ENCODE data around the gene EFTUD2.

The EFTUD2 gene

GRCh38 chr17:44921122-44921882 is 22.1 kb upstream of the EFTUD2 start:
- no peak; the same call in 2 of the 3 replicates for ATAC-seq

GRCh38 chr17:44920565-44920940 is 21.3 kb upstream of the EFTUD2 start:
- TF ChIP-seq CREB5 (CRISPR knock-in tag; IDR thresholded peaks at IDR 0.05; ENCODE audit: low read depth), result no peak
- no peak for TF ChIP-seq GLIS3 (CRISPR knock-in tag; IDR thresholded peaks at IDR 0.05)
- no peak for TF ChIP-seq ZC3H10 (CRISPR knock-in tag; IDR thresholded peaks at IDR 0.05)
- TF ChIP-seq TSHZ2 (CRISPR knock-in tag; IDR thresholded peaks at IDR 0.05), result no peak
- TF ChIP-seq ARNTL (CRISPR knock-in tag; IDR thresholded peaks at IDR 0.05; ENCODE audit: borderline replicate concordance, low read depth), result no peak
- no peak for TF ChIP-seq ZNF565 (CRISPR knock-in tag; conservative IDR thresholded peaks at IDR 0.05; ENCODE audit: low read depth)
- TF ChIP-seq PPARA (CRISPR knock-in tag; IDR thresholded peaks at IDR 0.05; ENCODE audit: borderline replicate concordance), result no peak
- TF ChIP-seq ESRRG (CRISPR knock-in tag; IDR thresholded peaks at IDR 0.05), result no peak
- TF ChIP-seq ISL1 (CRISPR knock-in tag; IDR thresholded peaks at IDR 0.05), result no peak
- no peak for TF ChIP-seq ZFP3 (CRISPR knock-in tag; IDR thresholded peaks at IDR 0.05)
- TF ChIP-seq CSRNP3 (CRISPR knock-in tag; IDR thresholded peaks at IDR 0.05), result no peak
- no peak for TF ChIP-seq RARB (CRISPR knock-in tag; IDR thresholded peaks at IDR 0.05)
- no peak for TF ChIP-seq BACH2 (CRISPR knock-in tag; IDR thresholded peaks at IDR 0.05; ENCODE audit: borderline replicate concordance)
- TF ChIP-seq TOX (CRISPR knock-in tag; IDR thresholded peaks at IDR 0.05; ENCODE audit: borderline replicate concordance), result no peak
- TF ChIP-seq SNAI2 (CRISPR knock-in tag; IDR thresholded peaks at IDR 0.05), result no peak
- TF ChIP-seq PATZ1 (CRISPR knock-in tag; IDR thresholded peaks at IDR 0.05; ENCODE audit: borderline replicate concordance), result no peak
- no peak for TF ChIP-seq OSR1 (CRISPR knock-in tag; IDR thresholded peaks at IDR 0.05)
- TF ChIP-seq POU6F1 (CRISPR knock-in tag; IDR thresholded peaks at IDR 0.05; ENCODE audit: borderline replicate concordance, low read depth), result no peak
- no peak for ATAC-seq

More at GRCh38 chr17:44921122-44921882, 22.1 kb upstream of the EFTUD2 start:
- TF ChIP-seq TCF4 (CRISPR knock-in tag; IDR thresholded peaks at IDR 0.05; ENCODE audit: borderline replicate concordance), result peak; percentile 27; the same call in 1 of the 2 replicates
- TF ChIP-seq ZFP30 (CRISPR knock-in tag; IDR thresholded peaks at IDR 0.05), result no peak
- TF ChIP-seq PPARA (CRISPR knock-in tag; IDR thresholded peaks at IDR 0.05; ENCODE audit: borderline replicate concordance), result no peak

GRCh38 chr17:44919885-44920564 is 20.8 kb upstream of the EFTUD2 start:
- peak; percentile 88 for ATAC-seq
- TF ChIP-seq TCF4 (CRISPR knock-in tag; IDR thresholded peaks at IDR 0.05; ENCODE audit: borderline replicate concordance) (no peak), ZNF565 (CRISPR knock-in tag; conservative IDR thresholded peaks at IDR 0.05; ENCODE audit: low read depth) (no peak), ZFP30 (CRISPR knock-in tag; IDR thresholded peaks at IDR 0.05) (no peak), RARB (CRISPR knock-in tag; IDR thresholded peaks at IDR 0.05) (no peak), CSRNP3 (CRISPR knock-in tag; IDR thresholded peaks at IDR 0.05) (no peak), CSDC2 (CRISPR knock-in tag; IDR thresholded peaks at IDR 0.05) (no peak), ESRRG (CRISPR knock-in tag; IDR thresholded peaks at IDR 0.05) (no peak), POU6F1 (CRISPR knock-in tag; IDR thresholded peaks at IDR 0.05; ENCODE audit: borderline replicate concordance, low read depth) (no peak), PATZ1 (CRISPR knock-in tag; IDR thresholded peaks at IDR 0.05; ENCODE audit: borderline replicate concordance) (no peak), ZFP3 (CRISPR knock-in tag; IDR thresholded peaks at IDR 0.05) (no peak)

All from SK-N-SH treated with all-trans-retinoic acid at 6 μM for 48 hours (cell line).